Mucosa of descending colon (tissue), 3 donors: Measurements from ENCODE around the gene CABP2. TPM values are rescaled to one million over a fixed set of nuclear protein-coding genes. Genes with fewer than 3 reads are reported as not detected.

Experiments
- ATAC-seq: fragments of 200-7000 bp; cut with Tn5 transposase; one replicate; pipeline ENCODE4 v1.9.1; 2020; ENCODE audit warnings: mild to moderate bottlenecking, moderate library complexity
- DNase-seq, 3 donors: peaks; one replicate each; pipeline ENCODE4 v3.0.0-alpha.2; 2020
- H3K36me3 ChIP-seq: fragments of 200-600 bp; one replicate; pipeline ENCODE4 v1.8.0; 2021; ENCODE audit warnings: low read depth, mild to moderate bottlenecking
- H3K4me1 ChIP-seq: fragments of 200-600 bp; one replicate; pipeline ENCODE4 v1.8.0; 2021; ENCODE audit warnings: low read depth, mild to moderate bottlenecking
- H3K4me3 ChIP-seq: fragments of 200-600 bp; one replicate; pipeline ENCODE4 v1.8.0; 2021; ENCODE audit warnings: mild to moderate bottlenecking
- H3K9me3 ChIP-seq: fragments of 200-600 bp; one replicate; pipeline ENCODE4 v1.8.0; 2021; ENCODE audit warnings: mild to moderate bottlenecking
- intact Hi-C, 2 donors: fragments of 100-400 bp; cut with DNase I in 1 of 2; cut with micrococcal nuclease in 1 of 2; formaldehyde crosslinking; loops; one replicate each; pipeline versions ENCODE4 v1.11.0 to v1.11.1; 2022; cut with DNase I, micrococcal nuclease
- total RNA-seq, 3 donors: library from RNA; stranded (reverse); fragmentation: NEBNext Ultra II Directional in 2 of 3; extraction: Animal tissue kit (Norgen Biotek cat#: 25700) in 2 of 3; gene quantifications; one replicate each; pipeline versions ENCODE4 v1.2.1 to v1.2.4, GENCODE V29; 2021 to 2023
- TF ChIP-seq, protein P1 (sequence below): fragments of 200-600 bp; IDR thresholded peaks from one replicate; pipeline ENCODE4 v1.8.0; 2022; ENCODE audit warnings: antibody characterized with exemption, mild to moderate bottlenecking
- donor health status: DM: no; HTN: no; CAD: no; lungs with moderate emphysema.
- donor health status: DM: no; HTN: no; CAD: no.
- donor health status: DM: no; HTN: yes; CAD: no.

The CABP2 gene
- total RNA-seq, 3 donors from 2014 or later: not detected

DNA sequence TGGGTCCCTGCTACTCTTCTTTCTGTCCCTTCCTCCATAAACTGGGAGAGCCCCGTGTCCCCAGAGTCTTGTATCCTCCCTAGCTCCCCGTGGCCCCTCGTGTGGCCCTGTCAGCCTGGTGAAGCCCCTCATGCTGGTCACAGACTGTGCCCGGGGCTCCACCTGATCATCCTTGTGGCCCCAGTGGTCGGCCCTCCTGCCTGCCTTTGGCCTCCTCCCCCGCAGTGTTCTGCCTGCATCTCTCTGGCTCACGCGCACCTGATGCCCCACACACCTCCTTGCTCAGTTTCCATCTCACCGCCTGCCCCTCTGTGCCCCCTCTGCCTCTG, 1.2 kb upstream of the CABP2 start:
- no peaks in the 10 kb centered on the region for H3K36me3 ChIP-seq
- H3K4me3 ChIP-seq: no peak overlapping the region
- H3K9me3 ChIP-seq: no peaks in the 10 kb centered on the region
- peaks cover 7% of the 10 kb centered on the region for H3K4me1 ChIP-seq
- peak in 1 of 3 donors; percentile 34 for DNase-seq
- intact Hi-C loops: no loop called here
- no peak for ATAC-seq
- TF ChIP-seq, protein P1, sequence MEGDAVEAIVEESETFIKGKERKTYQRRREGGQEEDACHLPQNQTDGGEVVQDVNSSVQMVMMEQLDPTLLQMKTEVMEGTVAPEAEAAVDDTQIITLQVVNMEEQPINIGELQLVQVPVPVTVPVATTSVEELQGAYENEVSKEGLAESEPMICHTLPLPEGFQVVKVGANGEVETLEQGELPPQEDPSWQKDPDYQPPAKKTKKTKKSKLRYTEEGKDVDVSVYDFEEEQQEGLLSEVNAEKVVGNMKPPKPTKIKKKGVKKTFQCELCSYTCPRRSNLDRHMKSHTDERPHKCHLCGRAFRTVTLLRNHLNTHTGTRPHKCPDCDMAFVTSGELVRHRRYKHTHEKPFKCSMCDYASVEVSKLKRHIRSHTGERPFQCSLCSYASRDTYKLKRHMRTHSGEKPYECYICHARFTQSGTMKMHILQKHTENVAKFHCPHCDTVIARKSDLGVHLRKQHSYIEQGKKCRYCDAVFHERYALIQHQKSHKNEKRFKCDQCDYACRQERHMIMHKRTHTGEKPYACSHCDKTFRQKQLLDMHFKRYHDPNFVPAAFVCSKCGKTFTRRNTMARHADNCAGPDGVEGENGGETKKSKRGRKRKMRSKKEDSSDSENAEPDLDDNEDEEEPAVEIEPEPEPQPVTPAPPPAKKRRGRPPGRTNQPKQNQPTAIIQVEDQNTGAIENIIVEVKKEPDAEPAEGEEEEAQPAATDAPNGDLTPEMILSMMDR: no peak

DNA sequence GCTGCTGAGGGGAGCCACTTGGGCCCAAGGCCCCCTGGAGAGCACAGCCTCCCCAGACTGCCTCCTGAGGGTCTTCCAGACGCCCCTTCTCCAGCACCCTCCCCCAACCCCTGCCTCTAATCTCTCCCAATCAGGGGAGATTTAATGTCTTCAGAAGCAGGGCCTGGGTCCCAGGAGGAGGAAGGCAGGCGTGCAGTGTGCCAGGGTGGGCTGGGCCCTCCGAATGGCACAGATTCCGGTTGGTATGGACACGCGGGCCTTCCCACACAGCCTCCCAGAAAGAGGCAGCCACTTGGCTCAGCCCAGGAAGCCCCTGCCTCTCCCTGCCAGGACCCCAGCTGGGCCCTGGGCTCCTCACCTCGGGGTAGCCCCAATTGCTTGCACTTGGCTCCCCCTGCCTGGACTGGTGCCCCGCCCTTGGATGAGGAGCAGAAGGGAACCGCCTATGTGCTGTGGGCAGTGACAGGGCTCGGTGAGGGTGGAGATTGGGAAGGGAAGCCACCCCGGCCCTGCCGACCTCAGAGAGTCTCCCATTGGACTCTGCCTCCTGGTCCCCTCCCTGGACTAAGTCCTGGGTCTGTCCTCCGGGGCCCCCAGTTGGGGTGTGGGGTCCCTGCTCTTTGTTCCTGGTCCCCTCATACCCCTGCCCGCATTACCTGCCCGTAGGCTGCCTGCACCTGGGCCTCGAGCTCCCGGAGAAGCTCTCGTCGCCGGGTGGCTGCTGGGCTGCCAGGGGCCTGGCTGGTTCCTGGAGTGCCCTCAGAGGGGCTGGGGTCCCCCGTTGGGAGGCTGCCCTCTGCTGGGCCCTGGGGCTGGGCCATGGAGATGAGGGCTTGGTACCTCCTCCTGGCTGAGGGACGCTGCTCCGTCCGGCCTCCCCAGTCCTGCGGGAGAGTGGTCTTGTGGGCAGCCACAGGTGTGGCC, 572 bp upstream of the CABP2 start:
- TF ChIP-seq, protein P1: no peak
- Histone ChIP-seq H3K4me1 (peaks cover 7% of the 10 kb centered on the region), H3K4me3 (no peak overlapping the region), H3K36me3 (no peaks in the 10 kb centered on the region), H3K9me3 (no peaks in the 10 kb centered on the region)
- intact Hi-C loops: no loop called here
- ATAC-seq (peak; percentile 70), DNase-seq (peak in 2 of 3 donors; percentile 64 to 66)

DNA sequence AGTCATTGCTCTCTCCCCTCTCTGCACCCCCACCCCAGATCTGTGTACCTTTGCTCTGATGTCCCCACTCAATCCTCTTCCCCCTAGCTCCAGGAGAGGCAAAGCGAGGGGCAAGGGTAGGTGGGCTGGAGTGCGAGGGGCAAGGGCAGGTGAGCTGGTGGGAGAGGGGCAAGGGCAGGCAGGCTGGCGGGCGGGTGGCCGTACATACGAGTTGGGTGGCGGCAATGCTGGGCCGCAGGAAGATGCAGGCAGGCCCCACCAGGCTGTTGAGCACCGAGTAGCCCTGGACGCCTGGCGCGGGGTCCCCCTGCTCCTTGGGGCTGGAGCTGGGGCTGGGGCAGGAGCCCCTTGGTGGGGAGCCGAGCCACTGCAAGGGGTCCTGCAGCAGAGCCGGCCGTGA, 908 bp downstream of the CABP2 start:
- DNase-seq: peak in 1 of 3 donors; percentile 45
- no peaks in the 10 kb centered on the region for H3K36me3 ChIP-seq
- TF ChIP-seq, protein P1: no peak

DNA sequence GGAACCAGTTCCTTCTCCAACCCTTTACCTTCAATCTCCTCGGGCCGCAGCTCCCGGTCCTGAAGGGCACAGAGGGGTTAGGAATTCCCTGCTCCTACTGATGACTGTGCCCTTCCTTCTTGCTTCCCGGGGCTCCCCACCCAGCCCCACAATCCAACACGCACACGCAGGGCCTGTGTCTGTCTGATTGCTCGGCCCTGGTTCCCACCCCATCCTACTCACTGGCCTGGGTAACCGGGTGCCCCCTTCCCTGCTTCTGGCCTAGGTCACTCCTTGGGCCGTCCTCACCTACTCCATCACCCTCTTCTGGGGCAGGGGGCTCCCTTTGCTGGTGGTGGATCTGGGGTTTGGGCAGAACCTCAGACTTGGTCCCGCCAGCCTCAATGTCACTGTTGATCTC, 1.3 kb downstream of the CABP2 start:
- TF ChIP-seq, protein P1: no peak
- DNase-seq (no peak), ATAC-seq (no peak)
- Histone ChIP-seq H3K9me3 (no peaks in the 10 kb centered on the region), H3K4me3 (no peak overlapping the region), H3K4me1 (peaks cover 7% of the 10 kb centered on the region), H3K36me3 (no peaks in the 10 kb centered on the region)
- intact Hi-C loops: no loop called here

More for the DNA sequence above, 908 bp downstream of the CABP2 start:
- peaks cover 7% of the 10 kb centered on the region for H3K4me1 ChIP-seq
- H3K9me3 ChIP-seq: no peaks in the 10 kb centered on the region
- ATAC-seq: no peak
- H3K4me3 ChIP-seq: no peak overlapping the region
- intact Hi-C loops: no loop called here

DNA sequence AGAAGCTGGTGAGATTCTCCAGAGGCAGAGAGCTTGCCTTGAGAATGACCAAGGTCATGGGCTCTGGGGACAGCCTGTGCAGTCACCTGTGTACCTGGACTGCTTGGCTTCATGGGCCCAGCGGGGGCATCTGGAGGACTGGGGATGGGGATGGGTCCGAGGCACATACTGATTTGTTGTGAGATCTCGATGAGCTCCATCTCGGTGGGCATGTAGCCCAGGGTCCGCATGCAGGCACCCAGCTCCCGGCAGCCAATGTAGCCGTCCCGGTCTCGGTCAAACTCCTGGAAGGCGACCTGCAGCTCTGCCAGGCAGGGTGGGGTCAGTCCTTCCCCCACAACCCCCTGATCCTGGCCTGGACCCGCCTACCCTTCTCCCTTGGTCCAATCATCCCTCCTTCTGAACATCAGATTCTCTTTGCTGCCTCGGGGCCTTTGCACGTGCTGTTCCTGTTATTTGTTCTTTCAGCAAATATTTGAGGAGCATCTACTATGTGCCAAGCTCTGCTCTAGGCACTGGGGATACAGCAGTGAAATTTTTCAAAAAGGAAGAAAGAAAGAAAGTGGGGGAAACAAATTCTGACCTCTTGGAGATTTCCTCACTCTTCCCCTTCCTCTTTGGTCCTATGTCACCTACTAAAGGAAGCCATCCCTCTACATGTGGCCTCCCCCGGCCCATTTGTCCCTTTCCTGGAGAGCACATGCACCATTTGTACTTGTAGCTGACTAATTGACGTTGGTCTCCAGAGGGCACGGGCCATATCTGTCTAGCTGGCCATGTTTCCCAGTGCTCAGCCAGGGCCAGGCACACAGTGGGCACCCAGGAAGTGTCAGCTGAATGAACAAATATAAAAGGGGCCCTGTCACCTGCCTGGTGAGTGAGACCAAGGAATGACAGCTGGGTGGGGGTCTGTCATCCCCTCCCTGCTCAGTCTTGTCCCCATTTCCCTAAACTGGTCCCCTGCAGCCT, 2.1 kb downstream of the CABP2 start:
- intact Hi-C loops: no loop called here
- Histone ChIP-seq H3K4me1 (peaks cover 7% of the 10 kb centered on the region), H3K4me3 (no peak overlapping the region), H3K36me3 (no peaks in the 10 kb centered on the region), H3K9me3 (no peaks in the 10 kb centered on the region)
- TF ChIP-seq, protein P1: no peak
- ATAC-seq (no peak), DNase-seq (no peak)
